ENCODE results near the gene DPP7. TPM values are rescaled to one million over a fixed set of nuclear protein-coding genes. Genes with fewer than 3 reads are reported as not detected.

DPP7 gene
- total and polyA plus RNA-seq, 2 experiments from 2014 or later, result 206 to 544 TPM

- H3K36me3 ChIP-seq (replicated peaks; ENCODE audit: insufficient read depth, low read depth), result no peaks in the 10 kb centered on the region
- H3K79me2 ChIP-seq, result no peaks in the 10 kb centered on the region
- H3K4me2 ChIP-seq, result no peak overlapping the region
- no peak overlapping the region for H2AFZ ChIP-seq
- H3K4me1 ChIP-seq (ENCODE audit: insufficient read depth), result peaks cover 7% of the 10 kb centered on the region
- H4K20me1 ChIP-seq (ENCODE audit: insufficient read depth, poor library complexity, severe bottlenecking), result no peaks in the 10 kb centered on the region
- no peak overlapping the region for H3K27ac ChIP-seq
- H3K27me3 ChIP-seq, result no peaks in the 10 kb centered on the region
- no peaks in the 10 kb centered on the region for H3K9me3 ChIP-seq (ENCODE audit: low read depth)
- H3K4me3 ChIP-seq, result no peak overlapping the region
- no peaks in the 10 kb centered on the region for H3K9me2 ChIP-seq (replicated peaks; ENCODE audit: insufficient read depth)
- WGBS (ENCODE audit: low lambda C conversion rate, missing lambda C conversion rate), result 90% methylated on average over 15 of the region's 15 CpGs
- TF ChIP-seq EZH2 (IDR thresholded peaks at IDR 0.05; ENCODE audit: borderline replicate concordance), result no peak
- no peak for TF ChIP-seq CTCF (IDR thresholded peaks at IDR 0.05; ENCODE audit: poor library complexity)
- TF ChIP-seq EZH2phosphoT487 (IDR thresholded peaks at IDR 0.05; ENCODE audit: low read depth, severe bottlenecking, unreplicated experiment), result no peak
- no peak for DNase-seq (ENCODE audit: low spot score)
These were observed 52.1 kb downstream of the DPP7 start for GRCh38 chr9:137062384-137062783.

Small RNAs within 50 kb of the gene (small RNA-seq; reads per million reads assigned to genes)
- not detected for gene RF00153

Other genes with a start within 250 kb of the DPP7 start
Only the 30 nearest of the 33 such genes appear.
- 141 and 179 TPM in 2 replicates for gene FBXW5, start 170.0 kb downstream of the DPP7 start, total RNA-seq
- 160 and 172 TPM in 2 replicates for gene FBXW5, start 170.0 kb downstream of the DPP7 start, polyA plus RNA-seq
- gene C8G, start 169.5 kb downstream of the DPP7 start, total RNA-seq, result 5.7 and 15.7 TPM in 2 replicates
- 15.4 and 15.7 TPM in 2 replicates for gene C8G, start 169.5 kb downstream of the DPP7 start, polyA plus RNA-seq
- gene LCN12, start 162.5 kb downstream of the DPP7 start, total RNA-seq, result 1.6 and 4.1 TPM in 2 replicates
- gene LCN12, start 162.5 kb downstream of the DPP7 start, polyA plus RNA-seq, result 27.4 and 36.8 TPM in 2 replicates
- 56.0 and 56.4 TPM in 2 replicates for gene PTGDS, start 137.2 kb downstream of the DPP7 start, total RNA-seq
- 290 and 383 TPM in 2 replicates for gene PTGDS, start 137.2 kb downstream of the DPP7 start, polyA plus RNA-seq
- gene LCNL1, start 131.7 kb downstream of the DPP7 start, total RNA-seq, result 0.04 and 0.13 TPM in 2 replicates
- 0.47 and 2.2 TPM in 2 replicates for gene LCNL1, start 131.7 kb downstream of the DPP7 start, polyA plus RNA-seq
- gene PAXX, start 122.3 kb downstream of the DPP7 start, total RNA-seq, result 35.1 and 39.5 TPM in 2 replicates
- 89.5 and 97.5 TPM in 2 replicates for gene PAXX, start 122.3 kb downstream of the DPP7 start, polyA plus RNA-seq
- gene CLIC3, start 118.2 kb downstream of the DPP7 start, total RNA-seq, result 6.6 and 9.9 TPM in 2 replicates
- gene CLIC3, start 118.2 kb downstream of the DPP7 start, polyA plus RNA-seq, result 45.0 and 63.5 TPM in 2 replicates
- gene ABCA2, start 86.5 kb downstream of the DPP7 start, total RNA-seq, result 12.7 and 14.6 TPM in 2 replicates
- 15.6 and 21.8 TPM in 2 replicates for gene ABCA2, start 86.5 kb downstream of the DPP7 start, polyA plus RNA-seq
- gene FUT7, start 82.6 kb downstream of the DPP7 start, total RNA-seq, result not detected in 2 replicates
- gene FUT7, start 82.6 kb downstream of the DPP7 start, polyA plus RNA-seq, result 0.06 TPM in 1 of 2 replicates, not detected in the other
- 12.3 and 12.7 TPM in 2 replicates for gene NPDC1, start 68.6 kb downstream of the DPP7 start, total RNA-seq
- 69.8 and 72.7 TPM in 2 replicates for gene NPDC1, start 68.6 kb downstream of the DPP7 start, polyA plus RNA-seq
- 1.8 and 2.3 TPM in 2 replicates for gene ENTPD2, start 60.7 kb downstream of the DPP7 start, total RNA-seq
- 1.1 and 3.2 TPM in 2 replicates for gene ENTPD2, start 60.7 kb downstream of the DPP7 start, polyA plus RNA-seq
- 4.6 and 7.5 TPM in 2 replicates for gene SAPCD2, start 44.2 kb downstream of the DPP7 start, total RNA-seq
- 4.8 and 5.6 TPM in 2 replicates for gene SAPCD2, start 44.2 kb downstream of the DPP7 start, polyA plus RNA-seq
- 11.2 and 15.6 TPM in 2 replicates for gene UAP1L1, start 37.2 kb downstream of the DPP7 start, total RNA-seq
- 39.1 and 40.1 TPM in 2 replicates for gene UAP1L1, start 37.2 kb downstream of the DPP7 start, polyA plus RNA-seq
- 54.6 and 60.8 TPM in 2 replicates for gene MAN1B1, start 27.7 kb downstream of the DPP7 start, total RNA-seq
- gene MAN1B1, start 27.7 kb downstream of the DPP7 start, polyA plus RNA-seq, result 94.2 and 101 TPM in 2 replicates
- not detected in 2 replicates for gene GRIN1, start 24.4 kb upstream of the DPP7 start, total RNA-seq
- gene GRIN1, start 24.4 kb upstream of the DPP7 start, polyA plus RNA-seq, result not detected in 2 replicates
- gene LRRC26, start 55.3 kb upstream of the DPP7 start, total RNA-seq, result 0.73 and 1.1 TPM in 2 replicates
- 0.89 and 2.6 TPM in 2 replicates for gene LRRC26, start 55.3 kb upstream of the DPP7 start, polyA plus RNA-seq
- not detected in 2 replicates for gene TMEM210, start 57.3 kb upstream of the DPP7 start, total RNA-seq
- not detected in 2 replicates for gene TMEM210, start 57.3 kb upstream of the DPP7 start, polyA plus RNA-seq
- 21.3 and 26.2 TPM in 2 replicates for gene ANAPC2, start 73.8 kb upstream of the DPP7 start, total RNA-seq
- gene ANAPC2, start 73.8 kb upstream of the DPP7 start, polyA plus RNA-seq, result 12.2 and 16.2 TPM in 2 replicates
- 74.3 and 82.2 TPM in 2 replicates for gene SSNA1, start 73.9 kb upstream of the DPP7 start, total RNA-seq
- gene SSNA1, start 73.9 kb upstream of the DPP7 start, polyA plus RNA-seq, result 128 and 137 TPM in 2 replicates
- 27.6 and 34.4 TPM in 2 replicates for gene TPRN, start 86.0 kb upstream of the DPP7 start, total RNA-seq
- gene TPRN, start 86.0 kb upstream of the DPP7 start, polyA plus RNA-seq, result 82.3 and 104 TPM in 2 replicates
- 37.6 and 43.5 TPM in 2 replicates for gene TMEM203, start 90.9 kb upstream of the DPP7 start, total RNA-seq
- gene TMEM203, start 90.9 kb upstream of the DPP7 start, polyA plus RNA-seq, result 48.3 and 60.7 TPM in 2 replicates
- gene NDOR1, start 91.0 kb upstream of the DPP7 start, total RNA-seq, result 4.4 and 7.8 TPM in 2 replicates
- 12.3 and 17.6 TPM in 2 replicates for gene NDOR1, start 91.0 kb upstream of the DPP7 start, polyA plus RNA-seq
- 1.6 and 2.3 TPM in 2 replicates for gene RNF208, start 107.5 kb upstream of the DPP7 start, total RNA-seq
- gene RNF208, start 107.5 kb upstream of the DPP7 start, polyA plus RNA-seq, result 3.3 and 6.6 TPM in 2 replicates
- gene CYSRT1, start 110.4 kb upstream of the DPP7 start, total RNA-seq, result 1.4 and 2.4 TPM in 2 replicates
- gene CYSRT1, start 110.4 kb upstream of the DPP7 start, polyA plus RNA-seq, result 2.1 and 4.3 TPM in 2 replicates
- gene RNF224, start 112.8 kb upstream of the DPP7 start, total RNA-seq, result 0.68 and 1.4 TPM in 2 replicates
- gene RNF224, start 112.8 kb upstream of the DPP7 start, polyA plus RNA-seq, result 0.88 and 1.1 TPM in 2 replicates
- 1.8 and 2.7 TPM in 2 replicates for gene SLC34A3, start 116.2 kb upstream of the DPP7 start, total RNA-seq
- 2.1 and 4.7 TPM in 2 replicates for gene SLC34A3, start 116.2 kb upstream of the DPP7 start, polyA plus RNA-seq
- 309 and 313 TPM in 2 replicates for gene TUBB4B, start 126.6 kb upstream of the DPP7 start, total RNA-seq
- 388 and 446 TPM in 2 replicates for gene TUBB4B, start 126.6 kb upstream of the DPP7 start, polyA plus RNA-seq
- gene STPG3, start 136.6 kb upstream of the DPP7 start, total RNA-seq, result not detected in 2 replicates
- gene STPG3, start 136.6 kb upstream of the DPP7 start, polyA plus RNA-seq, result 1.5 and 2.5 TPM in 2 replicates
- gene NELFB, start 140.6 kb upstream of the DPP7 start, total RNA-seq, result 36.4 and 41.4 TPM in 2 replicates
- 61.1 and 63.5 TPM in 2 replicates for gene NELFB, start 140.6 kb upstream of the DPP7 start, polyA plus RNA-seq
- 13.7 and 14.4 TPM in 2 replicates for gene TOR4A, start 163.0 kb upstream of the DPP7 start, total RNA-seq
- 8.0 and 10.1 TPM in 2 replicates for gene TOR4A, start 163.0 kb upstream of the DPP7 start, polyA plus RNA-seq

Data from hepatocyte (in vitro differentiated cells).